Measurements from ENCODE around the gene MLEC.

MLEC gene

DNA sequence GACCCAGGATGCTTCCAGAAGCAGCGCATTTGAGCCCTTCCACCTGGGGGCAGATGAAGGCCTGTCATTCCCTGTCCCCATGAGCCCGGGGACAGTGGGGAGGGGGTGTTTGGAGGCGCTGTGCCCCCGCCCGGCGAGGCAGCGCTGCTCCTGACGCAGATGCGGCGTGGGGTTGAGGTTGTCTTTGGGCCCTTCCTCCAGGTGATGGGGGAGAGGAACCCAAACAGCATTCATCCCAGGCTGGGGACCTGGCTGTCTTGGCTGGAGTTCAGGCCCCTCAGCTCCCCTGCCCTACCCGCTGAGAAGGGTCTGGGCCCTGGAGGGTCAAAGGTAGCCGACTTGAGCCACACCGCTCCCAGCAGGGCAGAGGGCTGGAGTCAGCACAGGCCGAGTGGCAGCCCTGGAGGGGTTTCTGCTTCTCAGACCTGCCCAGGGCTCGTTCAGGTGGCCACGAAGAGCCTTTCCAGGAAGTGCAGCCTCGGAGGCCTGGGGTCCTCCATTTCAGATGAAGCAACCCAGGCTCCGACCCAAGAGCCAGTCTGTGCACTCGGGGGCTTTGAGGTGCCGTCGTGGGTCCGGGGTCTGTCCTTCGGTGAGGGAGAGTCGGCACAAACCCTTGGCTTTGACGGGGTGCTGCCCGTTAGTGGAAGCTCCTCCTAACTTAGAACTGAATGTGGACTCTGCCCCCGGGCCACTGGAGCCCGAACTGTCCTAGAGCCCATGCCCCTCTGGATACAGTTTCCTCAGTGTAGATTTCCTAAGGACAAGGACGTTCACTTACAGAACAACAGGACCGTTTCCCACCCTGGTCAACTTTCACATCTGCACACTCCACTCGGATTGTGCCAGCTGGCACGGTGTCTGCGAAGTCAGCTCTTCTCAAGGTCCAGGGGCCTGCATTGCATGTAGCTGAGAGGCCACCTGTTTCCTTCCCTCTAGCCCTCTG is 54.8 kb downstream of the MLEC start:
- H3K27ac ChIP-seq (ENCODE audit: low read length) = no peak overlapping the region
- no CpG with 5 or more reads among the region's 33 CpGs for WGBS (ENCODE audit: insufficient coverage, insufficient read length)

DNA sequence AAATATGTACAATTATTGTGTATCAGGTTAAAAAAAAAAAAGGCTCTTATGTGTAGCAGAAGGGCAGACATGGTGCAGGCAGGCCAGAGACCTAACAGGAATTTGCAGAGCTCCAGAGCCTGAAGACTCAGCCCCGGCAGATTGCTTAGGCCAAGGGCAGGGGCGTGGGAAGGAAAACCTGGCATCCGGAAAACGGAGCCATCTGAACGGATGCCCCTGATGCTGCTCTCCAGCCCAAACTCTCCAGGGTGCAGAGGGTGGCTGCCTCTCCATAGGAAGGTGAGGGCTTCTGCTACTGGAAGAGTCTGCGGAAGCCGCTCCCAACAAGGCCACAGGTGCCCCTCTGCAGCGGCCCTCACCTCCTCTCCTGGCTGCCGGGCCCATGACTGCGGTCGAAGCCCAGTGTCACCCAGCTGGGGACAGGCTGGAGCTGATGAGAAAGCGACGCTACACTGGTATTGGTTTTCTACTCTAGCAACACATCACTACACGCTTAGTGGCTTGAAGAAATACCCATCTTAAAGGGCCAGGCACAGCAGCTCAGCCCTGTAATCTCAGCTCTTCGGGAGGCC is 58.1 kb downstream of the MLEC start:
- DNase-seq (ENCODE audit: low read depth, low spot score) = no peak
- no peak overlapping the region for H3K4me3 ChIP-seq (ENCODE audit: low read length)
- no peak overlapping the region for H3K27ac ChIP-seq (ENCODE audit: low read length)
- no peaks in the 10 kb centered on the region for H3K9me3 ChIP-seq (ENCODE audit: control insufficient read depth, insufficient read depth, low read length)
- H3K36me3 ChIP-seq (ENCODE audit: control insufficient read depth, insufficient read depth, low read length) = no peaks in the 10 kb centered on the region
- no peaks in the 10 kb centered on the region for H3K4me1 ChIP-seq (ENCODE audit: control insufficient read depth, insufficient read depth, low read length)
- WGBS (ENCODE audit: insufficient coverage, insufficient read length) = no CpG with 5 or more reads among the region's 15 CpGs
- H3K27me3 ChIP-seq (ENCODE audit: control insufficient read depth, insufficient read depth, low read length) = no peaks in the 10 kb centered on the region

More for the DNA sequence above, 54.8 kb downstream of the MLEC start:
- no peaks in the 10 kb centered on the region; the same call in 1 of the 2 replicates for H3K36me3 ChIP-seq (ENCODE audit: control insufficient read depth, insufficient read depth, low read length)
- no peak for DNase-seq (ENCODE audit: low read depth, low spot score)
- no peaks in the 10 kb centered on the region; the same call in 1 of the 2 replicates for H3K4me1 ChIP-seq (ENCODE audit: control insufficient read depth, insufficient read depth, low read length)
- H3K27me3 ChIP-seq (ENCODE audit: control insufficient read depth, insufficient read depth, low read length) = no peaks in the 10 kb centered on the region
- H3K4me3 ChIP-seq (ENCODE audit: low read length) = no peak overlapping the region; the same call in 1 of the 2 replicates
- no peaks in the 10 kb centered on the region for H3K9me3 ChIP-seq (ENCODE audit: control insufficient read depth, insufficient read depth, low read length)

DNA sequence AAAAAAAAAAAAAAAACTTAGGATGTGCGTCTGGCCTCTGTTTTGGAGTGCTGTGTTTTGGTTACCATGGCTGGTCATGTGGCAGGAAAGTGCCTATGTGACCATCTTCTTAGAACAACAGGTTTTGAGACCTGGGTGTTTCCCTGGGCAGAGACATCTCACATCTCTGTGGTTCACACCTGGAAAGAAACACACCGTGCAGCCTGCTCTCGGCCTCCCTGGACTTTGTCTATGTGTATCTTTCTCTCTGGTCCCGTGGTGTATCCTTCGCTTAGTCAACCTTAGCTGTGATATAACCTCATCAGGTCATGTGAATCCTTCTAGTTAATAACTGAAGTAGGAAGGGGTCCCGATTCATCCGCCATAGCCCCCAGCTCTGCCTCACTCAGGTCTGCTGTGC is 61.3 kb downstream of the MLEC start:
- Histone ChIP-seq H3K4me3 (ENCODE audit: low read length) (no peak overlapping the region), H3K4me1 (ENCODE audit: control insufficient read depth, insufficient read depth, low read length) (no peaks in the 10 kb centered on the region), H3K27ac (ENCODE audit: low read length) (no peak overlapping the region), H3K27me3 (ENCODE audit: control insufficient read depth, insufficient read depth, low read length) (no peaks in the 10 kb centered on the region), H3K9me3 (ENCODE audit: control insufficient read depth, insufficient read depth, low read length) (no peaks in the 10 kb centered on the region), H3K36me3 (ENCODE audit: control insufficient read depth, insufficient read depth, low read length) (no peaks in the 10 kb centered on the region)
- WGBS (ENCODE audit: insufficient coverage, insufficient read length) = no CpG with 5 or more reads among the region's 7 CpGs
- no peak for DNase-seq (ENCODE audit: low read depth, low spot score)

DNA sequence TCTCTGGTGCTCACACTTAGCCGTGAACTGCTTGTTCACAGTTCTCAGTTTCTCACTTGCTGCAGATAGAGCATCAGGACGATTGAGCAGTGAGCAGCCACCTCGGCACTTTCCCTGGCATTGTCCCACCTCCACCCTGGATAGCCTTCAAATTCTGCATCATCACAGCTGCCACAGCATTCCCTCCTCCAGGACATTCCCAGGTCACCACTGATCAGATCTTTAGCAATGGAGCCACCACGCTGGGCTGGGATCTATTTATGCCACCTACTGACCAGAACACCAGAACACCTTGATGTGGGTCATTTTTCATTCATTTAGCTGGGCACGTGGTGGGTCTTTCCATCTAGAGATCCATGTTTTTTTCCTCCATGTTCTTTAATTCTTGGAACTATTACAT is 62.3 kb downstream of the MLEC start:
- Histone ChIP-seq H3K27me3 (ENCODE audit: control insufficient read depth, insufficient read depth, low read length) (no peaks in the 10 kb centered on the region), H3K27ac (ENCODE audit: low read length) (no peak overlapping the region), H3K4me3 (ENCODE audit: low read length) (no peak overlapping the region), H3K4me1 (ENCODE audit: control insufficient read depth, insufficient read depth, low read length) (no peaks in the 10 kb centered on the region), H3K36me3 (ENCODE audit: control insufficient read depth, insufficient read depth, low read length) (no peaks in the 10 kb centered on the region), H3K9me3 (ENCODE audit: control insufficient read depth, insufficient read depth, low read length) (no peaks in the 10 kb centered on the region)
- no peak for DNase-seq (ENCODE audit: low read depth, low spot score)
- WGBS (ENCODE audit: insufficient coverage, insufficient read length) = no CpG with 5 or more reads among the region's 5 CpGs

DNA sequence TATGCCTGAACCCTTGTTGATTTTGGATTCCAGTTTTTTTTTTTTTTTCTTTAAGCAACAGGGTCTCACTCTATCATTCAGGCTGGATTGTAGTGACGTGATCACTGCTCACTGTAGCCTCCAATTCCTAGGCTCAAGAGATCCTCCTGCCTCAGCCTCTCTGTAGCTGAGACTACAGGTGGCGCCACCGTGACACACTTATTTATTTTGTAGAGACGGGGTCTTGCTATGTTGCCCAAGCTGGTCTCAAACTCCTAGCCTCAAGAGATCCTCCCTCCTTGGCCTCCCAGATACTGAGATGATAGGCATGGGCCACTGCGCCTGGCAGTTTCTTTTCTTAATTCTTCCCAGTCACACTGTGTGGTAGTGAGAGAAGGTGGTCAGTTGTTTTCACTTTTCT is 63.9 kb downstream of the MLEC start:
- H3K36me3 ChIP-seq (ENCODE audit: control insufficient read depth, insufficient read depth, low read length) = no peaks in the 10 kb centered on the region
- no peak overlapping the region for H3K4me3 ChIP-seq (ENCODE audit: low read length)
- no peaks in the 10 kb centered on the region for H3K9me3 ChIP-seq (ENCODE audit: control insufficient read depth, insufficient read depth, low read length)
- WGBS (ENCODE audit: insufficient coverage, insufficient read length) = no CpG with 5 or more reads among the region's 5 CpGs
- no peak for DNase-seq (ENCODE audit: low read depth, low spot score)
- no peaks in the 10 kb centered on the region for H3K27me3 ChIP-seq (ENCODE audit: control insufficient read depth, insufficient read depth, low read length)
- H3K4me1 ChIP-seq (ENCODE audit: control insufficient read depth, insufficient read depth, low read length) = no peaks in the 10 kb centered on the region
- no peak overlapping the region for H3K27ac ChIP-seq (ENCODE audit: low read length)

DNA sequence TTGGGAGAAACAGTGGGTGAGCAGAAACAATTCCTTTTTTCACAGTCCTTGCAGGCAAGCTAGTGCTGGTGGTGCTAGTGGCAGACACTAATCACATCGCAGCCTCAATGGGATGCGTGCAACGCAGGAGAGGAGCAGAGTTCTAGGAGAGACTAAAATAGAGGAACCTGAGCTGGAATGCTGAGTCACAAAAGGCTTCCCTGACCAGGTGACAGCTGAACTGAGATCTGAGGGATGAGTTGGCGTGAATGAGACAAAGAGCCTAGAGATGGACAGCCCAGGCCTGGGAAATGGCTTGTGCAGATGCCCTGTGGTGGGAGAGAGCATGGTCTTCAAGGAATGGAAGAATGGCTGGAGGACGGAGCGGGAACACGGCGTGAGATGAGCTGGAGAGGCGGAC is 64.4 kb downstream of the MLEC start:
- WGBS (ENCODE audit: insufficient coverage, insufficient read length) = no CpG with 5 or more reads among the region's 9 CpGs
- Histone ChIP-seq H3K27ac (ENCODE audit: low read length) (no peak overlapping the region), H3K4me1 (ENCODE audit: control insufficient read depth, insufficient read depth, low read length) (no peaks in the 10 kb centered on the region), H3K4me3 (ENCODE audit: low read length) (no peak overlapping the region), H3K27me3 (ENCODE audit: control insufficient read depth, insufficient read depth, low read length) (no peaks in the 10 kb centered on the region), H3K9me3 (ENCODE audit: control insufficient read depth, insufficient read depth, low read length) (no peaks in the 10 kb centered on the region), H3K36me3 (ENCODE audit: control insufficient read depth, insufficient read depth, low read length) (no peaks in the 10 kb centered on the region)
- DNase-seq (ENCODE audit: low read depth, low spot score) = no peak

Data from iPS DF 6.9 (cell line).